Fibroblast of mammary gland (primary cell): ENCODE measurements around the gene HDGFL1.

Experiments used
- DNase-seq: peaks from one replicate; pipeline ENCODE4 v3.0.0-alpha.2; 2010; ENCODE audit warnings: low read depth
- H3K4me3 ChIP-seq: 2 replicates; pipeline ENCODE4 v1.5.1; 2011; ENCODE audit warnings: low read depth, mild to moderate bottlenecking, low read length, moderate library complexity; ENCODE audit not compliant: control insufficient read depth
- TF ChIP-seq, protein P1 (sequence below): conservative IDR thresholded peaks from 2 replicates; pipeline ENCODE4 v1.5.1; 2011; ENCODE audit warnings: low read depth, low read length, inconsistent platforms; ENCODE audit not compliant: control insufficient read depth, insufficient read depth

The HDGFL1 gene

DNA sequence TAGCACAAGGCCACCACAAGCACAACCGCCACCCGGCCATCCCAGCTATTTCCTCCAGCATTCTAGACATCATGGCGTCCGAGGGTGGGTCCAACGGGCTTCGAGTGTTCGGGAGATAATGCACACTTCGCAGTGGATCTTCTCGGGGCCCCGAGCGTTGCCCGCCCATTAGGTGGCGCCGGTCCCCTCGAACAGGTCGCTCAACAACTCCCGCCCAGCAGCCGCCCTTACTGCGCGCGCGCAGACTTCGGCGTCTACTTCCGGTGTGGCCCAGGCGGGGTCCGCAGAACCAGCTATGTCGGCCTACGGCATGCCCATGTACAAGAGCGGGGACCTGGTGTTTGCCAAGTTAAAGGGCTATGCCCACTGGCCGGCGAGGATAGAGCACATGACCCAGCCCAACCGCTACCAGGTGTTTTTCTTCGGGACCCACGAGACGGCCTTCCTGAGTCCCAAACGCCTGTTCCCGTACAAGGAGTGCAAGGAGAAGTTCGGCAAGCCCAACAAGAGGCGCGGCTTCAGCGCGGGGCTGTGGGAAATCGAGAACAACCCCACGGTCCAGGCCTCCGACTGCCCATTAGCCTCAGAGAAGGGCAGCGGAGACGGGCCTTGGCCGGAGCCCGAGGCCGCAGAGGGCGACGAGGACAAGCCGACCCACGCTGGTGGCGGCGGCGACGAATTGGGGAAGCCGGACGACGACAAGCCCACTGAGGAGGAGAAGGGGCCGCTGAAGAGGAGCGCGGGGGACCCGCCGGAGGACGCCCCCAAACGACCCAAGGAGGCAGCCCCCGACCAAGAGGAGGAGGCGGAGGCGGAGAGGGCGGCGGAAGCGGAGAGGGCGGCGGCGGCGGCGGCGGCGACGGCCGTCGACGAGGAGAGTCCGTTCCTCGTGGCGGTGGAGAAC, at the start of gene HDGFL1:
Gene HDGFL1 (plus strand): TSS at position 286 of the 904 bp plus-strand sequence. CDS start 10 bp downstream, at position 296.
- TF ChIP-seq, protein P1, sequence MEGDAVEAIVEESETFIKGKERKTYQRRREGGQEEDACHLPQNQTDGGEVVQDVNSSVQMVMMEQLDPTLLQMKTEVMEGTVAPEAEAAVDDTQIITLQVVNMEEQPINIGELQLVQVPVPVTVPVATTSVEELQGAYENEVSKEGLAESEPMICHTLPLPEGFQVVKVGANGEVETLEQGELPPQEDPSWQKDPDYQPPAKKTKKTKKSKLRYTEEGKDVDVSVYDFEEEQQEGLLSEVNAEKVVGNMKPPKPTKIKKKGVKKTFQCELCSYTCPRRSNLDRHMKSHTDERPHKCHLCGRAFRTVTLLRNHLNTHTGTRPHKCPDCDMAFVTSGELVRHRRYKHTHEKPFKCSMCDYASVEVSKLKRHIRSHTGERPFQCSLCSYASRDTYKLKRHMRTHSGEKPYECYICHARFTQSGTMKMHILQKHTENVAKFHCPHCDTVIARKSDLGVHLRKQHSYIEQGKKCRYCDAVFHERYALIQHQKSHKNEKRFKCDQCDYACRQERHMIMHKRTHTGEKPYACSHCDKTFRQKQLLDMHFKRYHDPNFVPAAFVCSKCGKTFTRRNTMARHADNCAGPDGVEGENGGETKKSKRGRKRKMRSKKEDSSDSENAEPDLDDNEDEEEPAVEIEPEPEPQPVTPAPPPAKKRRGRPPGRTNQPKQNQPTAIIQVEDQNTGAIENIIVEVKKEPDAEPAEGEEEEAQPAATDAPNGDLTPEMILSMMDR: no peak
- no peak for DNase-seq
- no peak within 1 kb of the TSS for H3K4me3 ChIP-seq

DNA sequence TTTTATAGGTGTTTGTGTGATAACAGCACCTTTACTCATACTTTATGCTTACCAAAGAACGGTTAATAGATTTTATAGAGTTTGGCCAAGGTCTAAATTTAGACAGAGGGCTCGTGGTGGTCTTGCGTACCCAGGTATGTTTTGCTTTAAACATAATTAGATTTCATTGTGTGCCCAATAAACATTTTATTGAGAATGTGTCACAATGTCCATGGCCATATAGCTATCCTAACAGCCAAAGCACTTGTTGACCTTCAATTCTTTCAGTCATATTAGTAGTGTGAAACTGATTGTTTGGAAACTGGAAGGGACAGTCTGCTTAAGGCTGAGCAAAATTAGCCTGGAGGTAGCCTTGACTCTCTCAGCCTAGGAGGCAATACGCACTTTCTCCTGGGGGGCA, 48.3 kb upstream of the HDGFL1 start:
- DNase-seq: no peak
- TF ChIP-seq, protein P1: no peak

DNA sequence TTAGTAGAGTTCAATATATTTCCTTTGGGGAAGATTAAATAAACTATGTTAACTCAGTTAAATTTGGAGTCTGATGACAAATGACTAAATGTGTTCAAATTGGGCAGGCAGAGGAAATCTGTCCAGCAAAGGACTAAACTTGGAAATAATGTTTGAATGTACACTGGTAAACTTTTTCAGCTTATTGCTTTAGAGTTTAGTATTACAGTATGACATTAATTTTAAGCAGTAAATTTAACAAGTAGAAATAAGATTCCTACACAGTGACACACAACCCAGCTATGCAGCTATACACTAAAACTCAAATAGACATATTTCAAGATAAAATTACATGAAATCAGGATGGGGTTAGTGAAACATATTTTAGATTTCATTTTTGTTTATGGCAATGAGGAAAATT, 42.6 kb upstream of the HDGFL1 start:
- TF ChIP-seq, protein P1: no peak
- DNase-seq: no peak

More for the DNA sequence above, 48.3 kb upstream of the HDGFL1 start:
- H3K4me3 ChIP-seq: no peak overlapping the region

DNA sequence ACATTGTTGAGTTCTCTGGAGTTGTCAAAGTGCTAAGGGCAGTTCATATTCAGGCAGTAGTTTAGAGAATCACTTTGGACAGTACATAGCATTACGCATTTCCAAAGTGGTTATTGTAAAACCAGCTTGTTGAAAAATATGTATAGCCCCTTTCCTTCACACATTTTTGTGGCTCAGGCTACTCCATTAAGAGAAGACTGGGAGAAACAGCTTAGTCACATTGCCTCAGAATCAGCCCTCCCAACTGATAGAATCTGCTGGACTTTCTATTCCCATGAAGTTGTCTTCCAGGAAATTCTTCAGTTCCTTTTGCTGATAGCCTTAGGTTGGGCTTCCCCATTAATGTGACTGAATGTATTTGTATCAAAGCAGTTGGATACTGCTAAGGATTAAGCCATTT, 39.5 kb upstream of the HDGFL1 start:
- no peak overlapping the region for H3K4me3 ChIP-seq
- TF ChIP-seq, protein P1: no peak
- no peak for DNase-seq

More for the DNA sequence above, 42.6 kb upstream of the HDGFL1 start:
- H3K4me3 ChIP-seq: no peak overlapping the region

DNA sequence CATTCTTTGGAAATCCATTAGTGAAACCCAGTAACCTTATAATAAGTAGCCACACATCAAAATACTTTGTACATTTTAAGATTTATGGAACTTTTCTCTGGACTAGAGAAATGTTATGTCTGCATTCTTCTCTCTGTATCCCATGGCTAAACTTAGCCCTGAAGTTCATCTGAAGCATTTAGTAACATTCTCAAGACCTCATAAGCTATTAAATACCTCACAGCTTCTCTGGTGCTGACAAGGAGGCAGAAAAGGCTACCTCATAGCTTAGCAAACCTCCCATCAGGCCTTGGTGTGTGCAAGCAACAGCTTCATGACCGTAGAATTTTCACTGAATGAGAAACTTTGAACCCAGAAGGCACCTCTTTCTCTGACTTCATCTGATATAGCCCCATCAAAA, 38.9 kb upstream of the HDGFL1 start:
- no peak overlapping the region for H3K4me3 ChIP-seq
- TF ChIP-seq, protein P1: no peak
- no peak for DNase-seq

DNA sequence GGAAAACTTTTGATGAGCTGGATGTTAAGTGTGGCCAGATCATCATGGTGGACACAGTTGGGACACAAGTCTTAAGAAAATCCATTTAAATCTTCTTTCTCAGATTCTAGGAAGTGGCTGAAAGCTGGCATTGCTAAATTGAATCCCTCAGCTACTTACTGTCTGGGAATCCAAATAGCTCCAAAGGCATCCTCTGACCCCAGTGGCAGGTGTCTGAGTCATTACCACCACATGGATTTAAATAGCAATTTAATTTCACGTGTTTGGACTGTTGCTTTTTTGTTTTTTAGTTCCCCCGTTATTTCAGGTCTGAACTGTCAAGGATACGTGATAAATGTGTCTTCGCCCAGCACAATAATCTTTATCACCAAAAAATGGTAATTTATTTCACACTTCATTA, 33.2 kb upstream of the HDGFL1 start:
- H3K4me3 ChIP-seq: no peak overlapping the region
- DNase-seq: no peak
- TF ChIP-seq, protein P1: no peak

DNA sequence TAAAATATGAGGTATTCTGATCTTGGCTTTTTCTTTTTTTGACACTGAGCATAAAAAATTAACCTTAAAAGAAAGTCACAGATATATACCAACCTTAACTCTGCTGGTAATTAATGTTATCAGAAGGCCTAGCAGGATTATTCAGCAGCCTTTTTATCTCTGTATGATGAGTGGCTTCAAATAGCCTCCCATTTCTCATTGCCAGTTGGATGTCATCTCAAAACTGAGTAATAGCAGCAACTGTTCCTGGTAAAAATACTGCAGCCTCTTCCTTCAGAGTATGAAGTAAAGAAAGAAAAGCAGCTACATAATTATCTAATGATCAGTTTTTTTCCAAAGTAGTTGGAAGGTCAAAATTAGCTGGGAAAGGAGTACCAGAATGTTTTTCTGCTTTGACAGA, 24.9 kb upstream of the HDGFL1 start:
- DNase-seq: no peak
- TF ChIP-seq, protein P1: no peak

More for the DNA sequence above, 24.9 kb upstream of the HDGFL1 start:
- no peak overlapping the region for H3K4me3 ChIP-seq
